HEK293T (cell line): ENCODE data around the gene GDF11.

ENCODE experiments used
- CTCF ChIA-PET: fragments of 350-600 bp; formaldehyde crosslinking; extraction: SDS; loops from one replicate; lab custom pipeline; 2021; ENCODE audit warnings: antibody characterized with exemption, inconsistent platforms; lab: Yijun Ruan, JAX
- POLR2A ChIA-PET: fragments of 350-600 bp; formaldehyde crosslinking; extraction: SDS; loops from one replicate; lab custom pipeline; 2020; ENCODE audit warnings: antibody characterized with exemption, inconsistent platforms; lab: Yijun Ruan, JAX
- DNase-seq: peaks from one replicate; pipeline ENCODE4 v3.0.0; 2012; ENCODE audit warnings: mixed read lengths; ENCODE audit errors: extremely low spot score
- ARNT ChIP-seq: fragments of 450-650 bp; IDR thresholded peaks from 2 replicates; pipeline ENCODE4 v1.6.1; 2017; ENCODE audit warnings: mild to moderate bottlenecking
- BHLHE40 ChIP-seq: fragments of 450-650 bp; IDR thresholded peaks from 2 replicates; pipeline ENCODE4 v1.6.1; 2016; ENCODE audit warnings: mild to moderate bottlenecking, moderate library complexity, borderline replicate concordance
- CTBP1 ChIP-seq: fragments of 450-650 bp; IDR thresholded peaks from 2 replicates; pipeline ENCODE4 v1.6.1; 2016; ENCODE audit warnings: borderline replicate concordance
- ELF4 ChIP-seq: fragments of 450-650 bp; IDR thresholded peaks from 2 replicates; pipeline ENCODE4 v1.6.1; 2017; ENCODE audit warnings: antibody characterized with exemption
- FOXA1 ChIP-seq: fragments of 450-650 bp; IDR thresholded peaks from 2 replicates; pipeline ENCODE4 v1.6.1; 2016; ENCODE audit warnings: mild to moderate bottlenecking
- FOXK2 ChIP-seq: fragments of 450-650 bp; IDR thresholded peaks from 2 replicates; pipeline ENCODE4 v1.6.1; 2016; ENCODE audit warnings: mild to moderate bottlenecking
- FOXM1 ChIP-seq: fragments of 450-650 bp; IDR thresholded peaks from 2 replicates; pipeline ENCODE4 v1.6.1; 2017; ENCODE audit warnings: mild to moderate bottlenecking, borderline replicate concordance
- HDGF ChIP-seq: fragments of 450-650 bp; IDR thresholded peaks from 2 replicates; pipeline ENCODE4 v1.6.1; 2017; ENCODE audit warnings: antibody characterized with exemption, borderline replicate concordance
- L3MBTL2 ChIP-seq: fragments of 450-650 bp; conservative IDR thresholded peaks from 2 replicates; pipeline ENCODE4 v1.6.1; 2016; ENCODE audit warnings: mild to moderate bottlenecking
- LEF1 ChIP-seq: fragments of 450-650 bp; IDR thresholded peaks from 2 replicates; pipeline ENCODE4 v1.6.1; 2017; ENCODE audit warnings: mild to moderate bottlenecking, borderline replicate concordance
- NFRKB ChIP-seq: fragments of 450-650 bp; IDR thresholded peaks from 2 replicates; pipeline ENCODE4 v1.6.1; 2016; ENCODE audit warnings: mild to moderate bottlenecking, moderate library complexity
- SP1 ChIP-seq: fragments of 450-650 bp; IDR thresholded peaks from 2 replicates; pipeline ENCODE4 v1.6.1; 2017
- SUZ12 ChIP-seq: fragments of 450-650 bp; IDR thresholded peaks from 2 replicates; pipeline ENCODE4 v1.6.1; 2016; ENCODE audit warnings: mild to moderate bottlenecking
- TARDBP ChIP-seq: fragments of 450-650 bp; IDR thresholded peaks from 2 replicates; pipeline ENCODE4 v1.6.1; 2016
- ZNF384 ChIP-seq: fragments of 450-650 bp; IDR thresholded peaks from 2 replicates; pipeline ENCODE4 v1.6.1; 2016
- TF ChIP-seq, protein P1 (sequence below): fragments of 450-650 bp; IDR thresholded peaks from 2 replicates; pipeline ENCODE4 v1.6.1; 2016

GDF11 gene

DNA sequence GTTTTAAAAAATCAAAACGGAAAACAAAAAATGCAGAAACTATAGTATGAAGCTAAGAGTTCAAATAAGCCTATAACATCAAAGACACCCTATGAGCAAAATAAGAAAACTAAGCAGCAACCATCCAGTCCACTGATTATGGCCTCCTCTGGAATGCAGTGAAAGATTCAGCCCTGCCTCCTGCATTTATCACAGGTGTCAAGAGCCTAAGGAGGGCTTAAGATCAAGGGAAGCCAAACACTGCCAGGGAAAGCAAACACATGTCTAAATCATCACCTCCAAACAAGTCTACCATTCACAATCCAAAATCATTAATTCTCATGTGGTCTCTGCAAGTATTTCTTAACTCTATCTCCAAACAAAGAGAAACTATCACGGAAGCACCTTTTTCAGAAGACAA is 46.2 kb downstream of the GDF11 start:
- ChIA-PET POLR2A (no interaction called here), CTCF (interaction anchor here (1.2 to 1.3 kb wide), 2 partner anchors 8 to 51 kb away, joined by 3 to 4 read pairs; no protein-coding TSS in a partner anchor)
- TF ChIP-seq NFRKB (no peak), LEF1 (no peak), ZNF384 (no peak), BHLHE40 (no peak), SUZ12 (no peak), CTBP1 (no peak), TARDBP (no peak), ARNT (no peak), ELF4 (no peak), HDGF (no peak), FOXK2 (no peak), L3MBTL2 (no peak), SP1 (no peak), FOXM1 (no peak), FOXA1 (no peak)
- TF ChIP-seq, protein P1, sequence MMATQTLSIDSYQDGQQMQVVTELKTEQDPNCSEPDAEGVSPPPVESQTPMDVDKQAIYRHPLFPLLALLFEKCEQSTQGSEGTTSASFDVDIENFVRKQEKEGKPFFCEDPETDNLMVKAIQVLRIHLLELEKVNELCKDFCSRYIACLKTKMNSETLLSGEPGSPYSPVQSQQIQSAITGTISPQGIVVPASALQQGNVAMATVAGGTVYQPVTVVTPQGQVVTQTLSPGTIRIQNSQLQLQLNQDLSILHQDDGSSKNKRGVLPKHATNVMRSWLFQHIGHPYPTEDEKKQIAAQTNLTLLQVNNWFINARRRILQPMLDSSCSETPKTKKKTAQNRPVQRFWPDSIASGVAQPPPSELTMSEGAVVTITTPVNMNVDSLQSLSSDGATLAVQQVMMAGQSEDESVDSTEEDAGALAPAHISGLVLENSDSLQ: no peak
- no peak for DNase-seq

DNA sequence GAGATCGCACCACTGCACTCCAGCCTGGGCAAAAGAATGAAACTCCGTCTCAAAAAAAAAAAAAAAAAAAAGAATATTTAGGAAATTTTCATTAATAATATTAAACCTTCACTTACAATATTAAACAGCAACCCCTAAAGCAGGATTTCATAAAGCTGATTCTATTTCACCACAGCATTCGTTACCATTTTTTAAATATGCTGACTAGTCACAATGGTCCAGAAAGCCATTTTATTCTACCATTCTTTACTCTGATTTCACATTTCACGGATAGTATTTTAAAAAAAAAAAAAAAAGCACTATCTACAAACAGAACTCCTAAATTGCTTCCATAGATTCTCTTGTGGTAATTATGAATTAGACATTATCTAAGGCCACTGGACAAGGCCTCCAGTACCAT is 47.0 kb downstream of the GDF11 start:
- CTCF ChIA-PET: interaction anchor here (0.7 kb wide), 1 partner anchor 163 kb away, joined by 3 read pairs; no protein-coding TSS in a partner anchor
- DNase-seq: no peak
- POLR2A ChIA-PET: no interaction called here
- TF ChIP-seq, protein P1: no peak
- no peak for TF ChIP-seq ZNF384

GRCh38 chr12:55795950-55796349 is 53.0 kb downstream of the GDF11 start:
- no peak for DNase-seq
- CTCF ChIA-PET: interaction anchor here (1.0 to 4.3 kb wide), 2 partner anchors 54 to 57 kb away, joined by 5 to 32 read pairs; no protein-coding TSS in a partner anchor
- POLR2A ChIA-PET: interaction anchor here (1.0 kb wide), 1 partner anchor 52 kb away, joined by 3 read pairs; no protein-coding TSS in a partner anchor
- TF ChIP-seq SP1: no peak
- TF ChIP-seq ZNF384: no peak
- no peak for TF ChIP-seq ELF4
- TF ChIP-seq LEF1: no peak
- no peak for TF ChIP-seq SUZ12
- no peak for TF ChIP-seq FOXK2
- TF ChIP-seq HDGF: no peak
- no peak for TF ChIP-seq TARDBP
- TF ChIP-seq CTBP1: no peak
- TF ChIP-seq, protein P1: no peak
- TF ChIP-seq ARNT: no peak
- TF ChIP-seq FOXM1: no peak

- ChIA-PET CTCF (interaction anchor here (0.6 to 4.3 kb wide), 5 partner anchors 9 to 58 kb away, joined by 3 to 32 read pairs (median 5); partner anchors contain the start of genes ORMDL2 and SARNP), POLR2A (no interaction called here)
- peak; percentile 55 for DNase-seq
- no peak for TF ChIP-seq ZNF384
- TF ChIP-seq FOXK2: no peak
- TF ChIP-seq SP1: no peak
- no peak for TF ChIP-seq FOXA1
- TF ChIP-seq, protein P1: no peak
- no peak for TF ChIP-seq HDGF
- TF ChIP-seq NFRKB: no peak
- no peak for TF ChIP-seq LEF1
These were observed 54.1 kb downstream of the GDF11 start for GRCh38 chr12:55797068-55797467.

DNA sequence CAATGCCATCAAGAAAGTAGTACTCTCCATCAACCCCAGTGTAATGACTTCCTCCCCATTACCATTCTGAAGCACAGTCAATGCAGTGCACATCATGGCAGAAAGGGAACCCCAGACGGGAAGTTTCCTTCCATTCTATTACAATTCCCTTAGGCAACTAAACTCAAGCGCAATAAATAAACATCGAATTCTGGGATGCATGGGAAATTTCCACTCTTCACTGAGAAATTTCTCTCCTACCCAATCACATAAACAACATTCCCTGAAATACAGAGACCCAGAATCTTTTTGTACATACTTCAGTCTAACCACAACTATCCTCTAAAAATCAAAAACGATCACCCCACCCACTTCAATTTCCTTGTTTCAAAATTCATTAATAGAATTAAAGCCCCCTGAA is 54.6 kb downstream of the GDF11 start:
- no peak for TF ChIP-seq HDGF
- no peak for TF ChIP-seq SP1
- TF ChIP-seq TARDBP: no peak
- no peak for TF ChIP-seq CTBP1
- TF ChIP-seq L3MBTL2: no peak
- no peak for TF ChIP-seq SUZ12
- TF ChIP-seq ELF4: no peak
- no peak for TF ChIP-seq BHLHE40
- TF ChIP-seq LEF1: no peak
- TF ChIP-seq, protein P1: no peak
- CTCF ChIA-PET: interaction anchor here (0.6 to 4.3 kb wide), 4 partner anchors 9 to 59 kb away, joined by 3 to 32 read pairs (median 4); no protein-coding TSS in a partner anchor
- POLR2A ChIA-PET: no interaction called here

More for the DNA sequence above, 54.6 kb downstream of the GDF11 start:
- DNase-seq: no peak
